Liver (tissue), 3 donors: ENCODE measurements around the gene FREM1.

Experiments used
- CTCF ChIP-seq: fragments of 150-350 bp; IDR thresholded peaks from 2 replicates; pipeline ENCODE4 v1.5.1; 2017; ENCODE audit warnings: improper control_type of control experiment, low read depth, low read length; ENCODE audit not compliant: missing input control
- RAD21 ChIP-seq, 2 donors: IDR thresholded peaks; 2 replicates each; pipeline ENCODE4 v1.6.1; 2016; ENCODE audit warnings: antibody characterized with exemption in 2 of 2, mild to moderate bottlenecking in 2 of 2
- SP1 ChIP-seq: IDR thresholded peaks from 2 replicates; pipeline ENCODE4 v1.6.1; 2018; ENCODE audit warnings: antibody characterized with exemption, mild to moderate bottlenecking
- TF ChIP-seq, protein P1 (sequence below): IDR thresholded peaks from 2 replicates; pipeline ENCODE4 v1.6.1; 2016; ENCODE audit warnings: antibody characterized with exemption
- donor health status: healthy.
- donor health status: healthy.

- peak; percentile 19 for TF ChIP-seq CTCF
- TF ChIP-seq, protein P1, sequence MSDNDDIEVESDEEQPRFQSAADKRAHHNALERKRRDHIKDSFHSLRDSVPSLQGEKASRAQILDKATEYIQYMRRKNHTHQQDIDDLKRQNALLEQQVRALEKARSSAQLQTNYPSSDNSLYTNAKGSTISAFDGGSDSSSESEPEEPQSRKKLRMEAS: no peak
- peak in 1 of 2 donors; percentile 48 for TF ChIP-seq RAD21 (IDR thresholded peaks at IDR 0.05)
- no peak for TF ChIP-seq SP1
Measured at GRCh38 chr9:14846871-14847311, 63.3 kb downstream of the FREM1 start.
